K562 (cell line): ENCODE measurements around the gene UBR3. TPM values are rescaled to one million over a fixed set of nuclear protein-coding genes. Genes with fewer than 3 reads are reported as not detected.

Experiments
- ATAC-seq: fragments of 200-7000 bp; cut with Tn5 transposase; 3 replicates; pipeline ENCODE4 v1.9.1; 2020; ENCODE audit warnings: moderate library complexity
- BruUV-seq: library from RNA; stranded (reverse); fragments of 400-500 nt; replicated peaks from 2 replicates; lab custom pipeline; 2021; lab: Mats Ljungman, UMichigan
- CTCF ChIA-PET: fragments of 300-600 bp; formaldehyde crosslinking; extraction: SDS; loops from one replicate; lab custom pipeline; 2021; ENCODE audit warnings: low intra/inter-chr PET ratio; lab: Yijun Ruan, JAX
- POLR2A ChIA-PET: fragments of 300-600, 350-650 bp; sonication (Branson Sonifier 250); formaldehyde crosslinking; extraction: SDS; loops from one replicate; lab custom pipeline; 2021; ENCODE audit warnings: antibody characterized with exemption, inconsistent platforms; lab: Yijun Ruan, JAX
- DNase-seq, 4 experiments: peaks; one replicate each; pipeline versions ENCODE4 v3.0.0 to v3.0.0-alpha.2; 2011 to 2018; ENCODE audit warnings: low spot score in 3 of 4, mixed read lengths in 3 of 4; ENCODE audit errors: extremely low read depth in 1 of 4
- FAIRE-seq: peaks from 2 replicates; lab custom pipeline; 2011; peaks lifted over from hg19 to GRCh38; lab: Jason Lieb, UNC
- H2AFZ ChIP-seq: 2 replicates; pipeline ENCODE4 v1.6.0; 2011; ENCODE audit warnings: low read depth, low read length, control low read depth, inconsistent platforms
- H3K27ac ChIP-seq: fragments of 200-600 bp; 3 replicates; pipeline ENCODE4 v1.8.0; 2011; ENCODE audit warnings: low read depth, mild to moderate bottlenecking, control low read depth, inconsistent platforms, low read length, moderate library complexity, mixed read lengths; ENCODE audit errors: extremely low read depth
- H3K27me3 ChIP-seq, 2 experiments: fragments of 300-600 bp in 1 of 2; 2 replicates in 1 of 2; 3 replicates in 1 of 2; pipeline versions ENCODE4 v1.6.0 to v1.8.0; 2011; ENCODE audit warnings: inconsistent platforms in 2 of 2, low read length in 2 of 2, mild to moderate bottlenecking in 1 of 2, mixed read lengths in 1 of 2, moderate library complexity in 1 of 2; ENCODE audit not compliant: control insufficient read depth in 2 of 2, insufficient read depth in 2 of 2
- H3K36me3 ChIP-seq: fragments of 300-600 bp; 3 replicates; pipeline ENCODE4 v1.8.0; 2011; ENCODE audit warnings: mild to moderate bottlenecking, low read length, inconsistent platforms; ENCODE audit not compliant: control insufficient read depth, insufficient read depth
- H3K4me1 ChIP-seq, 2 experiments: fragments of 200-600 bp in 1 of 2; replicated peaks in 1 of 2; 2 replicates in 1 of 2; 3 replicates in 1 of 2; pipeline versions ENCODE4 v1.5.1 to v1.8.0; 2011; ENCODE audit warnings: inconsistent platforms in 2 of 2, low read length in 2 of 2, mild to moderate bottlenecking in 1 of 2, mixed read lengths in 1 of 2, moderate library complexity in 1 of 2; ENCODE audit not compliant: control insufficient read depth in 2 of 2, insufficient read depth in 2 of 2
- H3K4me2 ChIP-seq: 2 replicates; pipeline ENCODE4 v1.6.1; 2011; ENCODE audit warnings: low read length, control low read depth, inconsistent platforms, mixed read lengths; ENCODE audit not compliant: insufficient read depth
- H3K4me3 ChIP-seq: fragments of 200-600 bp; sonication (generic), shearing (Covaris generic); 2 replicates; pipeline ENCODE4 v1.5.1; 2016; ENCODE audit warnings: control low read depth, inconsistent platforms
- H3K79me2 ChIP-seq: fragments of 200-600 bp; 3 replicates; pipeline ENCODE4 v1.8.0; 2011; ENCODE audit warnings: low read length, inconsistent platforms; ENCODE audit not compliant: control insufficient read depth, insufficient read depth
- H3K9ac ChIP-seq, 2 experiments: 2 replicates each; pipeline versions ENCODE4 v1.6.0 to v1.6.1; 2011; ENCODE audit warnings: low read depth in 2 of 2, low read length in 2 of 2, control low read depth in 1 of 2, inconsistent platforms in 1 of 2, mild to moderate bottlenecking in 1 of 2, mixed read lengths in 1 of 2; ENCODE audit not compliant: insufficient read depth in 1 of 2
- H3K9me1 ChIP-seq: one replicate; pipeline ENCODE4 v1.6.0; 2011; ENCODE audit warnings: inconsistent platforms, mild to moderate bottlenecking, low read length, moderate library complexity; ENCODE audit not compliant: control insufficient read depth, insufficient read depth
- H3K9me3 ChIP-seq: replicated peaks from 2 replicates; pipeline ENCODE4 v1.5.1; 2011; ENCODE audit warnings: low read depth, low read length, inconsistent platforms; ENCODE audit not compliant: control insufficient read depth, insufficient read depth
- H4K20me1 ChIP-seq: replicated peaks from 2 replicates; pipeline ENCODE4 v1.6.1; 2011; ENCODE audit warnings: low read length, inconsistent platforms, mixed read lengths; ENCODE audit not compliant: control insufficient read depth, insufficient read depth
- ATF6 ChIP-seq: sonication (generic); formaldehyde crosslinking; IDR thresholded peaks from 2 replicates; pipeline ENCODE4 v1.4.0; 2020; ENCODE audit warnings: mild to moderate bottlenecking, missing genetic modification reagents
- CHD4 ChIP-seq: fragments of 200-600 bp; sonication (generic); IDR thresholded peaks from 3 replicates; pipeline ENCODE4 v1.6.1; 2012; ENCODE audit warnings: low read depth, mild to moderate bottlenecking, mixed read lengths, low read length, inconsistent platforms; ENCODE audit not compliant: insufficient read depth, insufficient replicate concordance, poor library complexity, severe bottlenecking
- HOXB6 ChIP-seq: fragments of 250-450 bp; sonication (Bioruptor Pico); IDR thresholded peaks from 2 replicates; pipeline ENCODE4 v1.5.1; 2022; ENCODE audit warnings: mild to moderate bottlenecking, borderline replicate concordance
- NBN ChIP-seq: fragments of 450-650 bp; IDR thresholded peaks from 2 replicates; pipeline ENCODE4 v1.6.1; 2016; ENCODE audit warnings: low read depth, mild to moderate bottlenecking
- NELFE ChIP-seq: IDR thresholded peaks from 2 replicates; pipeline ENCODE4 v1.6.1; 2011; ENCODE audit warnings: mild to moderate bottlenecking; ENCODE audit not compliant: insufficient read depth, insufficient read length
- RBM22 ChIP-seq: fragments of 200-400 bp; formaldehyde crosslinking; IDR thresholded peaks from 2 replicates; pipeline ENCODE4 v1.6.1; 2018; ENCODE audit warnings: low read length, low read depth; ENCODE audit not compliant: poor library complexity, severe bottlenecking
- SNIP1 ChIP-seq: fragments of 450-650 bp; IDR thresholded peaks from 2 replicates; pipeline ENCODE4 v1.7.1; 2017; ENCODE audit warnings: low read depth, mild to moderate bottlenecking
- TEAD2 ChIP-seq: fragments of 450-650 bp; IDR thresholded peaks from 2 replicates; pipeline ENCODE4 v1.6.1; 2016; ENCODE audit warnings: missing genetic modification characterization, control low read depth, missing compliant biosample characterization
- ZBTB34 ChIP-seq: fragments of 250-450 bp; sonication (Bioruptor Pico); IDR thresholded peaks from 2 replicates; pipeline ENCODE4 v1.8.0; 2021; ENCODE audit warnings: mild to moderate bottlenecking, moderate library complexity
- ZNF143 ChIP-seq: sonication (generic); formaldehyde crosslinking; IDR thresholded peaks from 2 replicates; pipeline ENCODE4 v1.9.0; 2022; ENCODE audit warnings: mild to moderate bottlenecking, missing genetic modification reagents
- ZNF277 ChIP-seq: fragments of 250-450 bp; sonication (Bioruptor Pico); IDR thresholded peaks from 2 replicates; pipeline ENCODE4 v1.8.0; 2022; ENCODE audit warnings: inconsistent platforms, mild to moderate bottlenecking, moderate library complexity, borderline replicate concordance
- ZNF830 ChIP-seq: fragments of 250-450 bp; sonication (Bioruptor Pico); IDR thresholded peaks from 2 replicates; pipeline ENCODE4 v1.5.0; 2021; ENCODE audit warnings: mild to moderate bottlenecking
- WGBS: fragments of 100-300 bp; shearing (Covaris generic); methylation state at CpG from one replicate; pipeline ENCODE4 v1.1.6; 2016; ENCODE audit warnings: low coverage, mixed read lengths; ENCODE audit not compliant: insufficient coverage; ENCODE audit errors: missing lambda C conversion rate; 5-methylcytosine and 5-hydroxymethylcytosine counted together
- in situ Hi-C: fragments of 300-500 bp; cut with MboI; formaldehyde crosslinking; loops from 4 replicates; pipeline ENCODE4 v1.15.0; 2018; ENCODE audit warnings: inconsistent platforms, mixed read lengths
- intact Hi-C: fragments of 100-400 bp; cut with micrococcal nuclease; formaldehyde crosslinking; loops from 2 replicates; pipeline ENCODE4 v1.14.2; 2022
- polyA plus RNA-seq, 8 experiments: library from polyadenylated mRNA; depleted of rRNA in 4 of 8; stranded (reverse) in 5 of 8; unstranded in 3 of 8; fragments of >200 nt; fragmentation: Nextera tagmentation in 2 of 8; fragmentation: Illumina TruSeq in 1 of 8; extraction: Ambion mirVana in 2 of 8; extraction: Trizol in 1 of 8; gene quantifications; 2 replicates each; pipeline versions ENCODE4 v1.2.1 to v1.2.3, GENCODE V29; 2011 to 2014; ENCODE audit warnings: inconsistent platforms in 1 of 8, missing spikeins in 1 of 8
- total RNA-seq, 7 experiments: library from RNA; depleted of rRNA in 6 of 7; stranded (reverse); fragments of >200 nt in 6 of 7; fragmentation: Illumina TruSeq in 2 of 7; extraction: Trizol in 2 of 7; gene quantifications; 2 replicates each; pipeline versions ENCODE4 v1.2.1 to v1.2.3, GENCODE V29; 2011 to 2021; ENCODE audit warnings: low replicate concordance in 1 of 7
- TF ChIP-seq, protein P1 (sequence below): fragments of 250-450 bp; sonication (Bioruptor Pico); IDR thresholded peaks from 2 replicates; pipeline ENCODE4 v1.5.0; 2021; ENCODE audit warnings: mild to moderate bottlenecking, borderline replicate concordance
- TF ChIP-seq, protein P2 (sequence below): IDR thresholded peaks from 2 replicates; pipeline ENCODE4 v1.6.1; 2014; ENCODE audit warnings: antibody characterized with exemption

Gene UBR3
- total and polyA plus RNA-seq, 9 of the 15 experiments (the other 6 are each of a cell fraction or from before 2014, with no cell fraction given) = 14.4 to 63.5 (median 40.4) TPM

DNA sequence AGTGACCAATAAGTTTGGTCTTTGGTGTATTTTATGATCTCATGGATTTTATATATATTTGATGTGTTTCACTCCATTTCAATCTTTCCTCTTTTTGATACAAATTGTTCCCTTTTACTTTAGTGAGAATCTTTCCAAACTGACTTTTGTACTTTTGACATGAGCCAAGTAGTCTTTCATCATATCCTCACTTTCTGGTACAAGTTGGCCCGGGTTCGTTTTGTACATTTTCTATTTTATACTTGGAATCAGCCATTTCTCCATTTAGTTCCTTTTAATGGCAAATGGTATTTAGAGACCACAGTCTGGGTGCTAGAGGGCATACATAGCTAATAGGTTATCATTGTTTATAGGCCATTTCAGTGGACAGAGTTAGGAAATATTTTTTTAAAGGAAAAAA lies 202.8 kb downstream of the UBR3 start:
- Histone ChIP-seq H4K20me1 (no peaks in the 10 kb centered on the region), H3K36me3 (peaks cover 26% of the 10 kb centered on the region), H3K4me1 (no peaks in the 10 kb centered on the region), H3K27me3 (no peaks in the 10 kb centered on the region), H3K9me3 (no peaks in the 10 kb centered on the region), H3K4me3 (no peak overlapping the region), H3K4me2 (no peak overlapping the region), H3K9ac (no peak overlapping the region), H3K9me1 (no peaks in the 10 kb centered on the region), H3K79me2 (no peaks in the 10 kb centered on the region), H2AFZ (no peak overlapping the region), H3K27ac (no peak overlapping the region)
- ChIA-PET POLR2A (interaction anchor here (1.1 kb wide), 1 partner anchor 316 kb away, joined by 3 read pairs; no protein-coding TSS in a partner anchor), CTCF (no interaction called here)
- in situ Hi-C loops (no loop called here), intact Hi-C loops (no loop called here)
- no TSS peak for BruUV-seq
- DNase-seq (no peak), FAIRE-seq (no peak), ATAC-seq (no peak)
- 88% methylated on average over 2 of the region's 2 CpGs for WGBS
- no peak for TF ChIP-seq RBM22
- no peak for TF ChIP-seq SNIP1
- no peak for TF ChIP-seq TEAD2 (tag)
- no peak for TF ChIP-seq ZBTB34 (CRISPR knock-in tag)
- TF ChIP-seq NBN = no peak
- TF ChIP-seq, protein P1, sequence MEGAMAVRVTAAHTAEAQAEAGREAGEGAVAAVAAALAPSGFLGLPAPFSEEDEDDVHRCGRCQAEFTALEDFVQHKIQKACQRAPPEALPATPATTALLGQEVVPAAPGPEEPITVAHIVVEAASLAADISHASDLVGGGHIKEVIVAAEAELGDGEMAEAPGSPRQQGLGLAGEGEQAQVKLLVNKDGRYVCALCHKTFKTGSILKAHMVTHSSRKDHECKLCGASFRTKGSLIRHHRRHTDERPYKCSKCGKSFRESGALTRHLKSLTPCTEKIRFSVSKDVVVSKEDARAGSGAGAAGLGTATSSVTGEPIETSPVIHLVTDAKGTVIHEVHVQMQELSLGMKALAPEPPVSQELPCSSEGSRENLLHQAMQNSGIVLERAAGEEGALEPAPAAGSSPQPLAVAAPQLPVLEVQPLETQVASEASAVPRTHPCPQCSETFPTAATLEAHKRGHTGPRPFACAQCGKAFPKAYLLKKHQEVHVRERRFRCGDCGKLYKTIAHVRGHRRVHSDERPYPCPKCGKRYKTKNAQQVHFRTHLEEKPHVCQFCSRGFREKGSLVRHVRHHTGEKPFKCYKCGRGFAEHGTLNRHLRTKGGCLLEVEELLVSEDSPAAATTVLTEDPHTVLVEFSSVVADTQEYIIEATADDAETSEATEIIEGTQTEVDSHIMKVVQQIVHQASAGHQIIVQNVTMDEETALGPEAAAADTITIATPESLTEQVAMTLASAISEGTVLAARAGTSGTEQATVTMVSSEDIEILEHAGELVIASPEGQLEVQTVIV = no peak
- no peak for TF ChIP-seq ZNF830
- TF ChIP-seq ATF6 (CRISPR knock-in tag) = no peak
- TF ChIP-seq ZNF143 (CRISPR knock-in tag) = no peak
- no peak for TF ChIP-seq HOXB6 (CRISPR knock-in tag)
- TF ChIP-seq NELFE = no peak
- no peak for TF ChIP-seq CHD4
- TF ChIP-seq, protein P2, sequence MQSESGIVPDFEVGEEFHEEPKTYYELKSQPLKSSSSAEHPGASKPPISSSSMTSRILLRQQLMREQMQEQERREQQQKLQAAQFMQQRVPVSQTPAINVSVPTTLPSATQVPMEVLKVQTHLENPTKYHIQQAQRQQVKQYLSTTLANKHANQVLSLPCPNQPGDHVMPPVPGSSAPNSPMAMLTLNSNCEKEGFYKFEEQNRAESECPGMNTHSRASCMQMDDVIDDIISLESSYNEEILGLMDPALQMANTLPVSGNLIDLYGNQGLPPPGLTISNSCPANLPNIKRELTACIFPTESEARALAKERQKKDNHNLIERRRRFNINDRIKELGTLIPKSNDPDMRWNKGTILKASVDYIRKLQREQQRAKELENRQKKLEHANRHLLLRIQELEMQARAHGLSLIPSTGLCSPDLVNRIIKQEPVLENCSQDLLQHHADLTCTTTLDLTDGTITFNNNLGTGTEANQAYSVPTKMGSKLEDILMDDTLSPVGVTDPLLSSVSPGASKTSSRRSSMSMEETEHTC = no peak
- no peak for TF ChIP-seq ZNF277 (CRISPR knock-in tag)
